ENCODE data around the gene CACNB1.

DNA sequence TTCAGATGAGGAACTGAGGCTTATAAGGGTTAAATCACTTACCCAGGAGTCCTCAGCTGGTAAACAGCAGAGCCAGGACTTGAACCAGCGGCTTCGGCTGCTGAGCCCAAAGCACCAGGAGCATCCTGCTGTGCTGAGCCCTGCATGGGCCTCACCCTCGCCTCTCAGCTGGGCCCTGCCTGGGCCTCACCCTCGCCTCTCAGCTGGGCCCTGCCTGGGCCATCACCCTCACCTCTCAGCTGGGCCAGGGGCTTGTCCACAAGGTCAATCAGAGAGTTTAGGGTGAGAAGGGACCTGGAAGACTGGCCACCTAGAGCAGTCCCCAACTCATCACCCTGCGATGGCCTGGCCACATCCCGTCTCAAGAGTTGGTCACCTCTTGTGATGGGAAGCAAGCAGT lies 24.1 kb upstream of the CACNB1 start:
- TF ChIP-seq, protein P1, sequence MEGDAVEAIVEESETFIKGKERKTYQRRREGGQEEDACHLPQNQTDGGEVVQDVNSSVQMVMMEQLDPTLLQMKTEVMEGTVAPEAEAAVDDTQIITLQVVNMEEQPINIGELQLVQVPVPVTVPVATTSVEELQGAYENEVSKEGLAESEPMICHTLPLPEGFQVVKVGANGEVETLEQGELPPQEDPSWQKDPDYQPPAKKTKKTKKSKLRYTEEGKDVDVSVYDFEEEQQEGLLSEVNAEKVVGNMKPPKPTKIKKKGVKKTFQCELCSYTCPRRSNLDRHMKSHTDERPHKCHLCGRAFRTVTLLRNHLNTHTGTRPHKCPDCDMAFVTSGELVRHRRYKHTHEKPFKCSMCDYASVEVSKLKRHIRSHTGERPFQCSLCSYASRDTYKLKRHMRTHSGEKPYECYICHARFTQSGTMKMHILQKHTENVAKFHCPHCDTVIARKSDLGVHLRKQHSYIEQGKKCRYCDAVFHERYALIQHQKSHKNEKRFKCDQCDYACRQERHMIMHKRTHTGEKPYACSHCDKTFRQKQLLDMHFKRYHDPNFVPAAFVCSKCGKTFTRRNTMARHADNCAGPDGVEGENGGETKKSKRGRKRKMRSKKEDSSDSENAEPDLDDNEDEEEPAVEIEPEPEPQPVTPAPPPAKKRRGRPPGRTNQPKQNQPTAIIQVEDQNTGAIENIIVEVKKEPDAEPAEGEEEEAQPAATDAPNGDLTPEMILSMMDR (IDR thresholded peaks at IDR 0.05 in 2 of 3, conservative IDR thresholded peaks at IDR 0.05 in 1 of 3; ENCODE audit: control insufficient read depth in 2 of 3, extremely low read depth in 1 of 3, insufficient read depth in 1 of 3, low read depth in 3 of 3, low read length in 3 of 3): no peak
- TF ChIP-seq NFIC (IDR thresholded peaks at IDR 0.05; ENCODE audit: low read depth, low read length): no peak
- no peak for TF ChIP-seq POU2F2 (IDR thresholded peaks at IDR 0.05; ENCODE audit: borderline replicate concordance, low read depth, low read length)
- TF ChIP-seq EZH2 (IDR thresholded peaks at IDR 0.05; ENCODE audit: borderline replicate concordance, control insufficient read depth, low read depth, low read length): no peak
- no peak for TF ChIP-seq SIN3A (IDR thresholded peaks at IDR 0.05; ENCODE audit: low read depth, low read length)
- TF ChIP-seq, protein P2, sequence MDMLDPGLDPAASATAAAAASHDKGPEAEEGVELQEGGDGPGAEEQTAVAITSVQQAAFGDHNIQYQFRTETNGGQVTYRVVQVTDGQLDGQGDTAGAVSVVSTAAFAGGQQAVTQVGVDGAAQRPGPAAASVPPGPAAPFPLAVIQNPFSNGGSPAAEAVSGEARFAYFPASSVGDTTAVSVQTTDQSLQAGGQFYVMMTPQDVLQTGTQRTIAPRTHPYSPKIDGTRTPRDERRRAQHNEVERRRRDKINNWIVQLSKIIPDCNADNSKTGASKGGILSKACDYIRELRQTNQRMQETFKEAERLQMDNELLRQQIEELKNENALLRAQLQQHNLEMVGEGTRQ (IDR thresholded peaks at IDR 0.05; ENCODE audit: borderline replicate concordance, low read depth, low read length): no peak
- TF ChIP-seq, protein P3, sequence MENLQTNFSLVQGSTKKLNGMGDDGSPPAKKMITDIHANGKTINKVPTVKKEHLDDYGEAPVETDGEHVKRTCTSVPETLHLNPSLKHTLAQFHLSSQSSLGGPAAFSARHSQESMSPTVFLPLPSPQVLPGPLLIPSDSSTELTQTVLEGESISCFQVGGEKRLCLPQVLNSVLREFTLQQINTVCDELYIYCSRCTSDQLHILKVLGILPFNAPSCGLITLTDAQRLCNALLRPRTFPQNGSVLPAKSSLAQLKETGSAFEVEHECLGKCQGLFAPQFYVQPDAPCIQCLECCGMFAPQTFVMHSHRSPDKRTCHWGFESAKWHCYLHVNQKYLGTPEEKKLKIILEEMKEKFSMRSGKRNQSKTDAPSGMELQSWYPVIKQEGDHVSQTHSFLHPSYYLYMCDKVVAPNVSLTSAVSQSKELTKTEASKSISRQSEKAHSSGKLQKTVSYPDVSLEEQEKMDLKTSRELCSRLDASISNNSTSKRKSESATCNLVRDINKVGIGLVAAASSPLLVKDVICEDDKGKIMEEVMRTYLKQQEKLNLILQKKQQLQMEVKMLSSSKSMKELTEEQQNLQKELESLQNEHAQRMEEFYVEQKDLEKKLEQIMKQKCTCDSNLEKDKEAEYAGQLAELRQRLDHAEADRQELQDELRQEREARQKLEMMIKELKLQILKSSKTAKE (IDR thresholded peaks at IDR 0.05; ENCODE audit: low read depth, poor library complexity, severe bottlenecking): no peak
- no peak for TF ChIP-seq MXI1 (IDR thresholded peaks at IDR 0.05; ENCODE audit: low read depth, low read length)
- no peak for TF ChIP-seq RAD51 (IDR thresholded peaks at IDR 0.05)
- TF ChIP-seq POLR2A (IDR thresholded peaks at IDR 0.05; ENCODE audit: low read depth, low read length): no peak
- no peak for TF ChIP-seq KAT2A (conservative IDR thresholded peaks at IDR 0.05; ENCODE audit: control insufficient read depth, low read depth, low read length)
- TF ChIP-seq, protein P4, sequence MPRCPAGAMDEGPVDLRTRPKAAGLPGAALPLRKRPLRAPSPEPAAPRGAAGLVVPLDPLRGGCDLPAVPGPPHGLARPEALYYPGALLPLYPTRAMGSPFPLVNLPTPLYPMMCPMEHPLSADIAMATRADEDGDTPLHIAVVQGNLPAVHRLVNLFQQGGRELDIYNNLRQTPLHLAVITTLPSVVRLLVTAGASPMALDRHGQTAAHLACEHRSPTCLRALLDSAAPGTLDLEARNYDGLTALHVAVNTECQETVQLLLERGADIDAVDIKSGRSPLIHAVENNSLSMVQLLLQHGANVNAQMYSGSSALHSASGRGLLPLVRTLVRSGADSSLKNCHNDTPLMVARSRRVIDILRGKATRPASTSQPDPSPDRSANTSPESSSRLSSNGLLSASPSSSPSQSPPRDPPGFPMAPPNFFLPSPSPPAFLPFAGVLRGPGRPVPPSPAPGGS (IDR thresholded peaks at IDR 0.05; ENCODE audit: borderline replicate concordance, insufficient read depth, low read depth, low read length, poor library complexity, severe bottlenecking): no peak
- no peak for TF ChIP-seq TCF12 (IDR thresholded peaks at IDR 0.05; ENCODE audit: low read depth, low read length)
- TF ChIP-seq YY1 (IDR thresholded peaks at IDR 0.05; ENCODE audit: low read depth, low read length): no peak
